H1 (cell line): ENCODE measurements around the gene TEX11. TPM values are rescaled to one million over a fixed set of nuclear protein-coding genes. Genes with fewer than 3 reads are reported as not detected.

Source experiments
- SIRT6 ChIP-seq: IDR thresholded peaks from one replicate; pipeline ENCODE4 v1.7.1; 2012; ENCODE audit warnings: low read length, inconsistent platforms
- polyA plus RNA-seq, 7 experiments: library from polyadenylated mRNA; depleted of rRNA in 3 of 7; stranded (reverse) in 5 of 7; unstranded in 2 of 7; fragments of >200 nt in 5 of 7; fragments of 200-250 nt in 2 of 7; gene quantifications; 1 replicate in 5 of 7; 2 replicates in 1 of 7; 4 replicates in 1 of 7; pipeline versions ENCODE4 v1.2.1 to v1.2.3, GENCODE V29; 2011 to 2013; ENCODE audit warnings: missing spikeins in 2 of 7, mixed read lengths in 2 of 7
- total RNA-seq: library from RNA; stranded (reverse); fragmentation: NEBNext Ultra II Directional; extraction: Animal tissue kit (Norgen Biotek cat#: 25700); gene quantifications from 2 replicates; pipeline ENCODE4 v1.2.1, GENCODE V29; 2021
- TF ChIP-seq, protein P1 (sequence below): fragments of 300-600 bp; sonication (generic); IDR thresholded peaks from 2 replicates; pipeline ENCODE4 v1.7.1; 2012; ENCODE audit warnings: low read length, moderate library complexity, mild to moderate bottlenecking, inconsistent platforms; ENCODE audit not compliant: insufficient replicate concordance

The TEX11 gene
- total and polyA plus RNA-seq, 2 of the 8 experiments (the other 6 are each of a cell fraction or from before 2014, with no cell fraction given): 0.11 to 0.74 TPM

DNA sequence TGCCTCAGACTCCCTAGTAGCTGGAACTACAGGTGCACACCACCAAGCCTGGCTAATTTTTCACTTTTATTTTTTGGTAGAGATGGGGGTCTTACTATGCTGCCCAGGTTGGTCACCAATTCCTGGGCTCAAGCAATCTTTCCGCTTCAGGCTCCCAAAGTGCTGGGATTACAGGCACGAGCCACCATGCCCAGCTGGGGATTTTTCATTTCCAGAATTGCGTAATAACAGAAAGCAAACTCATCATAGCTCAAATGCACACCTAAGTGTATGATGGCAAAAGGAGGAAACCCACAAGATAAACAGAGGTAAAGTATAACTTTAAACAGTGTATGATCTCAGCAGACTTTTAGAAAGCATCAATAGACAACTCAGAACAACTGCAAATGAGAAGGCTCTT lies 56.2 kb downstream of the TEX11 start (continued):
- TF ChIP-seq, protein P1, sequence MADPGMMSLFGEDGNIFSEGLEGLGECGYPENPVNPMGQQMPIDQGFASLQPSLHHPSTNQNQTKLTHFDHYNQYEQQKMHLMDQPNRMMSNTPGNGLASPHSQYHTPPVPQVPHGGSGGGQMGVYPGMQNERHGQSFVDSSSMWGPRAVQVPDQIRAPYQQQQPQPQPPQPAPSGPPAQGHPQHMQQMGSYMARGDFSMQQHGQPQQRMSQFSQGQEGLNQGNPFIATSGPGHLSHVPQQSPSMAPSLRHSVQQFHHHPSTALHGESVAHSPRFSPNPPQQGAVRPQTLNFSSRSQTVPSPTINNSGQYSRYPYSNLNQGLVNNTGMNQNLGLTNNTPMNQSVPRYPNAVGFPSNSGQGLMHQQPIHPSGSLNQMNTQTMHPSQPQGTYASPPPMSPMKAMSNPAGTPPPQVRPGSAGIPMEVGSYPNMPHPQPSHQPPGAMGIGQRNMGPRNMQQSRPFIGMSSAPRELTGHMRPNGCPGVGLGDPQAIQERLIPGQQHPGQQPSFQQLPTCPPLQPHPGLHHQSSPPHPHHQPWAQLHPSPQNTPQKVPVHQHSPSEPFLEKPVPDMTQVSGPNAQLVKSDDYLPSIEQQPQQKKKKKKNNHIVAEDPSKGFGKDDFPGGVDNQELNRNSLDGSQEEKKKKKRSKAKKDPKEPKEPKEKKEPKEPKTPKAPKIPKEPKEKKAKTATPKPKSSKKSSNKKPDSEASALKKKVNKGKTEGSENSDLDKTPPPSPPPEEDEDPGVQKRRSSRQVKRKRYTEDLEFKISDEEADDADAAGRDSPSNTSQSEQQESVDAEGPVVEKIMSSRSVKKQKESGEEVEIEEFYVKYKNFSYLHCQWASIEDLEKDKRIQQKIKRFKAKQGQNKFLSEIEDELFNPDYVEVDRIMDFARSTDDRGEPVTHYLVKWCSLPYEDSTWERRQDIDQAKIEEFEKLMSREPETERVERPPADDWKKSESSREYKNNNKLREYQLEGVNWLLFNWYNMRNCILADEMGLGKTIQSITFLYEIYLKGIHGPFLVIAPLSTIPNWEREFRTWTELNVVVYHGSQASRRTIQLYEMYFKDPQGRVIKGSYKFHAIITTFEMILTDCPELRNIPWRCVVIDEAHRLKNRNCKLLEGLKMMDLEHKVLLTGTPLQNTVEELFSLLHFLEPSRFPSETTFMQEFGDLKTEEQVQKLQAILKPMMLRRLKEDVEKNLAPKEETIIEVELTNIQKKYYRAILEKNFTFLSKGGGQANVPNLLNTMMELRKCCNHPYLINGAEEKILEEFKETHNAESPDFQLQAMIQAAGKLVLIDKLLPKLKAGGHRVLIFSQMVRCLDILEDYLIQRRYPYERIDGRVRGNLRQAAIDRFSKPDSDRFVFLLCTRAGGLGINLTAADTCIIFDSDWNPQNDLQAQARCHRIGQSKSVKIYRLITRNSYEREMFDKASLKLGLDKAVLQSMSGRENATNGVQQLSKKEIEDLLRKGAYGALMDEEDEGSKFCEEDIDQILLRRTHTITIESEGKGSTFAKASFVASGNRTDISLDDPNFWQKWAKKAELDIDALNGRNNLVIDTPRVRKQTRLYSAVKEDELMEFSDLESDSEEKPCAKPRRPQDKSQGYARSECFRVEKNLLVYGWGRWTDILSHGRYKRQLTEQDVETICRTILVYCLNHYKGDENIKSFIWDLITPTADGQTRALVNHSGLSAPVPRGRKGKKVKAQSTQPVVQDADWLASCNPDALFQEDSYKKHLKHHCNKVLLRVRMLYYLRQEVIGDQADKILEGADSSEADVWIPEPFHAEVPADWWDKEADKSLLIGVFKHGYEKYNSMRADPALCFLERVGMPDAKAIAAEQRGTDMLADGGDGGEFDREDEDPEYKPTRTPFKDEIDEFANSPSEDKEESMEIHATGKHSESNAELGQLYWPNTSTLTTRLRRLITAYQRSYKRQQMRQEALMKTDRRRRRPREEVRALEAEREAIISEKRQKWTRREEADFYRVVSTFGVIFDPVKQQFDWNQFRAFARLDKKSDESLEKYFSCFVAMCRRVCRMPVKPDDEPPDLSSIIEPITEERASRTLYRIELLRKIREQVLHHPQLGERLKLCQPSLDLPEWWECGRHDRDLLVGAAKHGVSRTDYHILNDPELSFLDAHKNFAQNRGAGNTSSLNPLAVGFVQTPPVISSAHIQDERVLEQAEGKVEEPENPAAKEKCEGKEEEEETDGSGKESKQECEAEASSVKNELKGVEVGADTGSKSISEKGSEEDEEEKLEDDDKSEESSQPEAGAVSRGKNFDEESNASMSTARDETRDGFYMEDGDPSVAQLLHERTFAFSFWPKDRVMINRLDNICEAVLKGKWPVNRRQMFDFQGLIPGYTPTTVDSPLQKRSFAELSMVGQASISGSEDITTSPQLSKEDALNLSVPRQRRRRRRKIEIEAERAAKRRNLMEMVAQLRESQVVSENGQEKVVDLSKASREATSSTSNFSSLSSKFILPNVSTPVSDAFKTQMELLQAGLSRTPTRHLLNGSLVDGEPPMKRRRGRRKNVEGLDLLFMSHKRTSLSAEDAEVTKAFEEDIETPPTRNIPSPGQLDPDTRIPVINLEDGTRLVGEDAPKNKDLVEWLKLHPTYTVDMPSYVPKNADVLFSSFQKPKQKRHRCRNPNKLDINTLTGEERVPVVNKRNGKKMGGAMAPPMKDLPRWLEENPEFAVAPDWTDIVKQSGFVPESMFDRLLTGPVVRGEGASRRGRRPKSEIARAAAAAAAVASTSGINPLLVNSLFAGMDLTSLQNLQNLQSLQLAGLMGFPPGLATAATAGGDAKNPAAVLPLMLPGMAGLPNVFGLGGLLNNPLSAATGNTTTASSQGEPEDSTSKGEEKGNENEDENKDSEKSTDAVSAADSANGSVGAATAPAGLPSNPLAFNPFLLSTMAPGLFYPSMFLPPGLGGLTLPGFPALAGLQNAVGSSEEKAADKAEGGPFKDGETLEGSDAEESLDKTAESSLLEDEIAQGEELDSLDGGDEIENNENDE: no peak
- no peak for TF ChIP-seq SIRT6
- TF ChIP-seq, all 59 proteins: peak for 0
